BE2C (cell line): Measurements from ENCODE around the gene GINS2.

Source experiments
- DNase-seq: peaks from one replicate; pipeline ENCODE4 v3.0.0-alpha.2; 2020
- H3K27me3 ChIP-seq: fragments of 250-450 bp; sonication (Bioruptor Pico); 2 replicates; pipeline ENCODE4 v1.5.1; 2020; ENCODE audit warnings: mild to moderate bottlenecking
- H3K36me3 ChIP-seq: fragments of 250-450 bp; sonication (Bioruptor Pico); 2 replicates; pipeline ENCODE4 v1.5.1; 2020; ENCODE audit warnings: mild to moderate bottlenecking
- H3K4me1 ChIP-seq: fragments of 250-450 bp; sonication (Bioruptor Pico); 2 replicates; pipeline ENCODE4 v1.5.1; 2020
- H3K4me3 ChIP-seq: 2 replicates; pipeline ENCODE4 v1.5.1; 2011; ENCODE audit warnings: low read depth, low read length
- H3K9me3 ChIP-seq: fragments of 250-450 bp; sonication (Bioruptor Pico); 2 replicates; pipeline ENCODE4 v1.5.1; 2020
- TF ChIP-seq, protein P1 (sequence below): IDR thresholded peaks from 2 replicates; pipeline ENCODE4 v1.5.1; 2012; ENCODE audit warnings: mild to moderate bottlenecking, low read depth, low read length

Gene GINS2

DNA sequence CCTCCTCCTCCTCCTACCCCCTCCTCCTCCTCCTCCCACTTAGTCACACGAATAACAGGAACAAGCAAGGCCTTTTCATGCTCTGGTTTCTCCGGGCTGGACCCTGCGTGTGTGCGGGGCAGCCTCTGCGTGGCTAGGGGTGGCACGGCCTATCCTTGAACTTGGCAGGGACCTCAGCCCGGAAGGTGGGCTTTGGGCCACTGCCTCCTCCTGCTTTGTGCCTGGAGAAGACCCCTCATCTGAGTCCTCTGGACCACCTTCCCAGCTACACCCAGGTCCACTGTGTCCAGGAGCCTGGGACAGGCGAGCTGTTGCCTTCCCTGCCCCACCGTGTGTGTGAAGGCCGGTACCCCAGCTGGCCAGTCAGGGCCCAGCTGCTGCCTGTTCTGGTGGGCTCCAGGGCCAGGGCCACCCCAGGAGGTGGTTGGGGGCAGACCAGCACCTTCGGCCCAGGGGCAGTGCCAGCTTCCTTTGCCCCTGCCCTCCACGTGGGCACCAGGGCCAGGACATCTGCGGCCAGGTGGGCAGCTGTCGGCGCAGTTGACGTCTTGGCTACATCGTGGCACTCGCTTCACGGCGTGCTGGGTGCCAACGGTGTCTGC is 35.4 kb downstream of the GINS2 start:
- DNase-seq, result no peak

DNA sequence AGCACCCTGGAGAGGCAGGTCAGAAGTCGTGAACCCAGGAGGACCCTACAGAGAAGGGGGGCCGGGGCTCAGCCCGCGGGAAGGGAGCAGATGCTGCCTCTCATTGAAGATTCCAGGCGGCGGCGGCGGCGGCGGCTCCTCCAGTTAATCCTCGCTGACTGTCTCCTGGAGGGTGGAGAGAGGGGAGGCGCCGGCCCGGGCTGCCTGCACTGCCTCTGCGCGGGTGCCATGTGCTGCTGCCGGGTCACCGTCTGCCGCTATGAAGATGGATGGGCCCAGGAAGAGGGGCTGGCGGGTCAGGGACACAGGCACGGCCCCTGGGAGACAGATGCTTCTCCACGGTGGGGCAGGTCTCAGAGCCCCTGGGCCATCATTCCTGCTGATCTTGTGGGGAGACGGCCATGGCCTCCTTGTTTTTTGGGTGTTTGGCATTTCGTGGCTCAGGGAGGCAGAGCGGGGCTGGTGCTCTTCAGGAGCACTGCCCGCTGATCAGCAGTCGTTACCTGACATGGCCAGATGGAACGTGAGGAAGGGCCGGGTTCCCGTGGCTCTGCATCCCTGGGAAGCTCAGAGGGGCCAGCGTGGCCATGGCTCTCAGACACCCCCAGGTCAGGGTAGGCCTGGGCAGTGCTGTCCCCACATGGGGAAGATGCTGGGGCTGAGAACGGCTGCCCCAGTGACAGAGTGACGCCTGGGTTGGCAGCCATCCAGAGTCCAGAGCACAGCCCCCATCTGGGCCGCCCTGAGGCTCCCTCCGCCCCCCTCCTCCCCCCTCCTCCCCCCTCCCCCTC is 36.1 kb downstream of the GINS2 start:
- H3K4me1 ChIP-seq, result peaks cover 46% of the 10 kb centered on the region
- peak; percentile 84 for DNase-seq
- no peaks in the 10 kb centered on the region for H3K9me3 ChIP-seq
- H3K27me3 ChIP-seq, result no peaks in the 10 kb centered on the region
- H3K4me3 ChIP-seq, result no peak overlapping the region
- TF ChIP-seq, protein P1, sequence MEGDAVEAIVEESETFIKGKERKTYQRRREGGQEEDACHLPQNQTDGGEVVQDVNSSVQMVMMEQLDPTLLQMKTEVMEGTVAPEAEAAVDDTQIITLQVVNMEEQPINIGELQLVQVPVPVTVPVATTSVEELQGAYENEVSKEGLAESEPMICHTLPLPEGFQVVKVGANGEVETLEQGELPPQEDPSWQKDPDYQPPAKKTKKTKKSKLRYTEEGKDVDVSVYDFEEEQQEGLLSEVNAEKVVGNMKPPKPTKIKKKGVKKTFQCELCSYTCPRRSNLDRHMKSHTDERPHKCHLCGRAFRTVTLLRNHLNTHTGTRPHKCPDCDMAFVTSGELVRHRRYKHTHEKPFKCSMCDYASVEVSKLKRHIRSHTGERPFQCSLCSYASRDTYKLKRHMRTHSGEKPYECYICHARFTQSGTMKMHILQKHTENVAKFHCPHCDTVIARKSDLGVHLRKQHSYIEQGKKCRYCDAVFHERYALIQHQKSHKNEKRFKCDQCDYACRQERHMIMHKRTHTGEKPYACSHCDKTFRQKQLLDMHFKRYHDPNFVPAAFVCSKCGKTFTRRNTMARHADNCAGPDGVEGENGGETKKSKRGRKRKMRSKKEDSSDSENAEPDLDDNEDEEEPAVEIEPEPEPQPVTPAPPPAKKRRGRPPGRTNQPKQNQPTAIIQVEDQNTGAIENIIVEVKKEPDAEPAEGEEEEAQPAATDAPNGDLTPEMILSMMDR, result no peak
- H3K36me3 ChIP-seq, result peaks cover 82% of the 10 kb centered on the region

More for the DNA sequence above, 35.4 kb downstream of the GINS2 start:
- Histone ChIP-seq H3K9me3 (no peaks in the 10 kb centered on the region), H3K27me3 (no peaks in the 10 kb centered on the region), H3K4me3 (no peak overlapping the region), H3K4me1 (peaks cover 42% of the 10 kb centered on the region), H3K36me3 (peaks cover 85% of the 10 kb centered on the region)
- TF ChIP-seq, protein P1, result no peak

DNA sequence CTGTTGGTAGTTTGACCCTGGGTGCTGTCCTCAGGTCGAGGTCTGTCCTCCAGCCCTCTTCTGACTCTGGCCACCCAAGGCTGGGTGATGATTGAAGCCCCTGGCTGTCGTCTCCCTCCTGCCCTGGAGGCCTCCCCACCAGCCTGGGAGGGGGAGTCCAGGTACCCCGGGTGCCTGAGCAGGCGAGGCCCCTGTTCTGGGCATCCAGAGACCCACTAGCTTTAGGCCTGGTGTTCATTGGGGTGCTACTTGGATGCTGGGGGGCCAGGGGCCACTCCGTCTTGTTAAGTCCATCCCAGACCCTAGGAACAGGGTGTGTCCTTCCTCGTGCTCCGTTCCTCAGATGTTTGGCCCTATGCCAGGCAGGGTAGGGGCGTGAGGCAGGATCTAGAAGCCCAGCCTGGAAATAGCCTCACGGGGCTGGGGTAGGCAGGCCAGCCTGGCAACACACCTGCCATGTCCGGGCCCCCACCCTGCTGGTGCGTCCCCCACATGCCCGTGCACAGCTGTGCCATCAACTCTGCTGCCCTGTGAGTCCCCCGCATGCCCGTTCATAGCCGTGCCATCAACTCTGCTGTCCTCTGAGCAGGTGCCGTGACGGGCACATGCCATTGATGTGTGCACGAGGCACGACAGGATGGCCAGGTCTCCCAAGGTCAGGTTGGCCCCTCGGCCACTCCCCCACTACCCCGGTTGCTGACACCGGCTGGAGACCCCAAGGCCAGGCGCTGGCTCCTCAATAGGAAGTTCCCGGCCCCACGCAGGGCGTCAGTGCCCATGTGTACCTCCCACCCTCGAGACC is 36.9 kb downstream of the GINS2 start:
- peak; percentile 60 for DNase-seq
- Histone ChIP-seq H3K9me3 (no peaks in the 10 kb centered on the region), H3K36me3 (peaks cover 76% of the 10 kb centered on the region), H3K27me3 (no peaks in the 10 kb centered on the region), H3K4me3 (no peak overlapping the region), H3K4me1 (peaks cover 46% of the 10 kb centered on the region)
- TF ChIP-seq, protein P1, result no peak

DNA sequence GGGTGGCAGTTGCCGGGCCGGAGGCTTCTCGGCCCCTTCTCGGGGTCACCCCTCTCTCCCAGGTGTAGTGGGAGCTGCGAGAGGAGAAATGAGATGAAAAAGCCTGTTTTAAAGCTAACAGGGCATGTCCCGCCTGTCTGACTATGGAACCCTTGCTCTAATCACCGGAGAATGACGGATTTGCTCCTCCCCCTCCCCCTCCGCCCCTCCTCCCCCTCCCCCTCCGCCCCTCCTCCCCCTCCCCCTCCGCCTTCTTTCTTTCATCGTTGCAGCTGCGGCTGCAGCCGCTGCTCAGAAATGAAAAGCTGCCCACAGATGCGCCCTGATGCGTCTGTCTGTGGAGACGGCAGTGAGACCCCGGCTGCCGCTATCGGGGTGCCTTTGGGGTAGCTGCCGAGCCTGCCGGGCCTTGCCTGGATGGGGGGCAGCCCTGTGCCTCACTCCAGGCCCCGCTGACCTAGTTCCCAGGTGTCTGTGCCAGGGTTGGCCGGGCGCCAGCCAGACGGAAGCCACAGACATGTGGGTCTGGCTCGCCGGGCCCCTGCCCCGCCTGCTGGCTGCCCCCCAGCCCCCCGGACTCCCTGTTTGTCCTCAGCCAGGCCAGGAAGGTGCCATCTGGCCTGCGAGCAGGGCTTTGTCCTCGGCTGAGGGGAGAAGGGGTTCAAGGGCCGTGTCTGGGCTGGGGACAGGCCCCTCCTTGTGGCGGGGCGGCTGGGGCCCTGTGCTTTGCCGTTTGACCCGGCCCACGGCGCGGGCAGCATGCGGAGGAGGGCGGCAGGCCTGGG is 37.7 kb downstream of the GINS2 start:
- TF ChIP-seq, protein P1, result no peak
- DNase-seq, result peak; percentile 83
- Histone ChIP-seq H3K36me3 (peaks cover 68% of the 10 kb centered on the region), H3K4me1 (peaks cover 46% of the 10 kb centered on the region), H3K9me3 (no peaks in the 10 kb centered on the region), H3K4me3 (no peak overlapping the region), H3K27me3 (no peaks in the 10 kb centered on the region)

DNA sequence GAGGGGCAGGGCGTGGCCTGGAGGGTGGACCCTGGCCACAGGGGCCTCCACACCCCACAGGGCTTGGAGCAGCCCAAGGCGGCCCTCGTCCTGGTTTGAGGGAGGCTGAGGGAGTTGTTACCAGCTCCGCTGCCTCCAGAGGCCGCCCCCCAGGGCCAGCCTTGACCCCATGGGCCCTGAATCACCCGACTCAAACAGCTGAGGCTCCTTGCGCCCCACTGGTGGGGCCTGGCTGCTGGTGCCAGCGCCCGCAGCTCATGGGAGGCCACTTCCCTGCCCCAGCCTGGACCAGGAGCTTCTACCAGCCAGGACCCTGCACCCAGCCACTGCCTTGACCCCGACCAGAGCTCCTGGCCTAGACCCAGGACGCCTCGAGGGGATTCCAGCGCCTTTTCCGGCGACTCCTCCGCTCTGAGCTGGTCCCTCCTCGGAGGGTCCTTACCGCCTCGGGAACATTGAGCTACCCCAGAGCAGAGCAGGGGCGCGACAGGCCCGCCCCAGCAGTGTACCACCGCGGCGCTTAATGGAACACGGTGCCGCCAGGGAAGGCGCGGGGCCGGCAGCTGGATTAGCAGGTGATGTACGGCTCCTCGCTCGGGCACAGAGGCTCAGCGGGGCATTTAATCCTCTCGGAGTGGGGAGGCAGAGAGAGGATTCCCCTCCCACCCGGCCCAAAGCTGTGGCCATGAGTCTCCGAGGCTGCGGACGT is 38.5 kb downstream of the GINS2 start:
- no peak overlapping the region; the same call in 1 of the 2 replicates for H3K4me3 ChIP-seq
- DNase-seq, result peak; percentile 62
- H3K36me3 ChIP-seq, result peaks cover 65% of the 10 kb centered on the region
- no peaks in the 10 kb centered on the region for H3K27me3 ChIP-seq
- TF ChIP-seq, protein P1, result no peak
- H3K9me3 ChIP-seq, result no peaks in the 10 kb centered on the region
- peaks cover 46% of the 10 kb centered on the region for H3K4me1 ChIP-seq
